CD14-positive monocyte (primary cell): ENCODE data around the gene GMDS. TPM values are rescaled to one million over a fixed set of nuclear protein-coding genes. Genes with fewer than 3 reads are reported as not detected.

Experiments
- DNase-seq, 3 donors: peaks; one replicate each; pipeline ENCODE4 v3.0.0-alpha.2; 2011 to 2022
- H2AFZ ChIP-seq: 2 replicates; pipeline ENCODE4 v1.6.0; 2012; ENCODE audit warnings: mild to moderate bottlenecking, low read depth, low read length, inconsistent platforms; ENCODE audit not compliant: insufficient read depth, poor library complexity, severe bottlenecking
- H3K27ac ChIP-seq, 2 donors: 1 replicate in 1 of 2; 2 replicates in 1 of 2; pipeline ENCODE4 v1.5.1; 2012 to 2013; ENCODE audit warnings: low read length in 2 of 2, control low read depth in 1 of 2, inconsistent platforms in 1 of 2, low read depth in 1 of 2, mild to moderate bottlenecking in 1 of 2
- H3K27me3 ChIP-seq, 2 donors: one replicate each; pipeline versions ENCODE4 v1.6.0 to v1.6.1; 2011 to 2013; ENCODE audit warnings: low read length in 2 of 2; ENCODE audit not compliant: control insufficient read depth in 2 of 2, insufficient read depth in 2 of 2
- H3K36me3 ChIP-seq, 2 donors: replicated peaks in 1 of 2; 1 replicate in 1 of 2; 2 replicates in 1 of 2; pipeline versions ENCODE4 v1.5.1 to v1.6.1; 2012 to 2013; ENCODE audit warnings: low read length in 2 of 2, control low read depth in 1 of 2, inconsistent platforms in 1 of 2, mild to moderate bottlenecking in 1 of 2; ENCODE audit not compliant: insufficient read depth in 2 of 2, control insufficient read depth in 1 of 2
- H3K4me1 ChIP-seq, 2 donors: 1 replicate in 1 of 2; 2 replicates in 1 of 2; pipeline versions ENCODE4 v1.5.1 to v1.6.1; 2012 to 2013; ENCODE audit warnings: low read length in 2 of 2, control low read depth in 1 of 2, inconsistent platforms in 1 of 2, mild to moderate bottlenecking in 1 of 2, moderate library complexity in 1 of 2; ENCODE audit not compliant: insufficient read depth in 2 of 2, control insufficient read depth in 1 of 2
- H3K4me2 ChIP-seq: replicated peaks from 2 replicates; pipeline ENCODE3; 2012; ENCODE audit warnings: low read length, moderate library complexity, mild to moderate bottlenecking; ENCODE audit not compliant: poor library complexity, severe bottlenecking; ENCODE audit errors: extremely low read depth
- H3K4me3 ChIP-seq, 3 experiments: fragments of 200-600 bp in 1 of 3; sonication (generic) in 1 of 3; replicated peaks in 1 of 3; 1 replicate in 2 of 3; 2 replicates in 1 of 3; pipeline ENCODE4 v1.5.1; 2011 to 2013; ENCODE audit warnings: low read length in 3 of 3, mild to moderate bottlenecking in 3 of 3, control low read depth in 2 of 3, low read depth in 2 of 3, inconsistent platforms in 1 of 3, moderate library complexity in 1 of 3
- H3K79me2 ChIP-seq: 2 replicates; pipeline ENCODE4 v1.6.0; 2012; ENCODE audit warnings: mild to moderate bottlenecking, control low read depth, inconsistent platforms, low read length, moderate library complexity; ENCODE audit not compliant: insufficient read depth
- H3K9ac ChIP-seq: 2 replicates; pipeline ENCODE4 v1.6.0; 2017; ENCODE audit warnings: low read length, mild to moderate bottlenecking; ENCODE audit not compliant: insufficient read depth, poor library complexity, severe bottlenecking
- H3K9me3 ChIP-seq, 2 donors: replicated peaks in 1 of 2; 1 replicate in 1 of 2; 2 replicates in 1 of 2; pipeline versions ENCODE4 v1.5.1 to v1.6.1; 2012 to 2013; ENCODE audit warnings: low read length in 2 of 2, control low read depth in 1 of 2; ENCODE audit not compliant: control insufficient read depth in 1 of 2, insufficient read depth in 1 of 2
- H4K20me1 ChIP-seq: 2 replicates; pipeline ENCODE4 v1.6.0; 2012; ENCODE audit warnings: mild to moderate bottlenecking, low read length, control low read depth, moderate library complexity; ENCODE audit not compliant: insufficient read depth
- H3K27ac Mint-ChIP-seq, 7 donors: one replicate each; pipeline ENCODE4 v1.8.0; 2020; ENCODE audit warnings: mild to moderate bottlenecking in 7 of 7, mixed read lengths in 7 of 7, moderate library complexity in 6 of 7, inconsistent platforms in 2 of 7
- H3K27me3 Mint-ChIP-seq, 3 donors: one replicate each; pipeline ENCODE4 v1.8.0; 2021 to 2022; ENCODE audit warnings: low read depth in 3 of 3, mild to moderate bottlenecking in 3 of 3, mixed read lengths in 3 of 3, moderate library complexity in 3 of 3, inconsistent platforms in 1 of 3
- H3K36me3 Mint-ChIP-seq, 2 donors: one replicate each; pipeline ENCODE4 v1.8.0; 2020; ENCODE audit warnings: mixed read lengths in 2 of 2, inconsistent platforms in 1 of 2, mild to moderate bottlenecking in 1 of 2
- H3K4me1 Mint-ChIP-seq: one replicate; pipeline ENCODE4 v1.8.0; 2020; ENCODE audit warnings: mild to moderate bottlenecking, mixed read lengths
- H3K4me3 Mint-ChIP-seq, 2 donors: one replicate each; pipeline ENCODE4 v1.8.0; 2020; ENCODE audit warnings: mild to moderate bottlenecking in 2 of 2, mixed read lengths in 2 of 2, moderate library complexity in 1 of 2
- H3K9me3 Mint-ChIP-seq, 7 donors: one replicate each; pipeline ENCODE4 v1.8.0; 2020 to 2022; ENCODE audit warnings: mixed read lengths in 7 of 7, mild to moderate bottlenecking in 6 of 7, moderate library complexity in 6 of 7, inconsistent platforms in 2 of 7
- WGBS: methylation state at CpG from one replicate; pipeline ENCODE4 v1.1.5; 2013; ENCODE audit warnings: missing lambda C conversion rate; ENCODE audit not compliant: insufficient coverage; 5-methylcytosine and 5-hydroxymethylcytosine counted together
- intact Hi-C, 2 donors: fragments of 100-400 bp; cut with micrococcal nuclease; formaldehyde crosslinking; loops; one replicate each; pipeline versions ENCODE4 v1.15.0 to v1.15.1; 2023
- polyA plus RNA-seq, 3 donors: library from polyadenylated mRNA; depleted of rRNA in 1 of 3; unstranded in 2 of 3; stranded (reverse) in 1 of 3; fragments of 300-500 nt in 2 of 3; fragments of >200 nt in 1 of 3; fragmentation: Illumina TruSeq in 2 of 3; gene quantifications; 1 replicate in 2 of 3; 2 replicates in 1 of 3; pipeline ENCODE4 v1.2.3, GENCODE V29; 2012 to 2021
- TF ChIP-seq, protein P1 (sequence below): fragments of 200-600 bp; IDR thresholded peaks from one replicate; pipeline ENCODE4 v1.8.0; 2022; ENCODE audit warnings: antibody characterized with exemption, mild to moderate bottlenecking

GMDS gene
- polyA plus RNA-seq, 3 donors, result 10.5 to 19.9 (median 17.6) TPM

GRCh38 chr6:2228392-2228791 lies 17.0 kb downstream of the GMDS start:
- H3K4me3 ChIP-seq, result no peak overlapping the region
- Mint-ChIP-seq H3K36me3 (no peaks in the 10 kb centered on the region), H3K4me3 (no peak overlapping the region), H3K27ac (peak overlapping the region in 1 of 7 donors; percentile 2), H3K9me3 (no peaks in the 10 kb centered on the region), H3K4me1 (peaks cover 8% of the 10 kb centered on the region), H3K27me3 (peaks cover 0 to 2% (median 0%) of the 10 kb centered on the region in 3 donors)
- no peak overlapping the region for H3K27ac ChIP-seq
- no peak overlapping the region for H3K9ac ChIP-seq
- no peak overlapping the region for H3K4me2 ChIP-seq
- no peak for DNase-seq
- TF ChIP-seq, protein P1, sequence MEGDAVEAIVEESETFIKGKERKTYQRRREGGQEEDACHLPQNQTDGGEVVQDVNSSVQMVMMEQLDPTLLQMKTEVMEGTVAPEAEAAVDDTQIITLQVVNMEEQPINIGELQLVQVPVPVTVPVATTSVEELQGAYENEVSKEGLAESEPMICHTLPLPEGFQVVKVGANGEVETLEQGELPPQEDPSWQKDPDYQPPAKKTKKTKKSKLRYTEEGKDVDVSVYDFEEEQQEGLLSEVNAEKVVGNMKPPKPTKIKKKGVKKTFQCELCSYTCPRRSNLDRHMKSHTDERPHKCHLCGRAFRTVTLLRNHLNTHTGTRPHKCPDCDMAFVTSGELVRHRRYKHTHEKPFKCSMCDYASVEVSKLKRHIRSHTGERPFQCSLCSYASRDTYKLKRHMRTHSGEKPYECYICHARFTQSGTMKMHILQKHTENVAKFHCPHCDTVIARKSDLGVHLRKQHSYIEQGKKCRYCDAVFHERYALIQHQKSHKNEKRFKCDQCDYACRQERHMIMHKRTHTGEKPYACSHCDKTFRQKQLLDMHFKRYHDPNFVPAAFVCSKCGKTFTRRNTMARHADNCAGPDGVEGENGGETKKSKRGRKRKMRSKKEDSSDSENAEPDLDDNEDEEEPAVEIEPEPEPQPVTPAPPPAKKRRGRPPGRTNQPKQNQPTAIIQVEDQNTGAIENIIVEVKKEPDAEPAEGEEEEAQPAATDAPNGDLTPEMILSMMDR, result no peak
- no peak overlapping the region for H2AFZ ChIP-seq
- no peaks in the 10 kb centered on the region for H3K4me1 ChIP-seq
- H3K9me3 ChIP-seq, result no peaks in the 10 kb centered on the region
- WGBS, result 100% methylated on average over 1 of the region's 2 CpGs
- no peaks in the 10 kb centered on the region for H3K36me3 ChIP-seq
- no peaks in the 10 kb centered on the region for H3K27me3 ChIP-seq
- H4K20me1 ChIP-seq, result no peaks in the 10 kb centered on the region
- intact Hi-C loops, result no loop called here
- no peaks in the 10 kb centered on the region for H3K79me2 ChIP-seq

DNA sequence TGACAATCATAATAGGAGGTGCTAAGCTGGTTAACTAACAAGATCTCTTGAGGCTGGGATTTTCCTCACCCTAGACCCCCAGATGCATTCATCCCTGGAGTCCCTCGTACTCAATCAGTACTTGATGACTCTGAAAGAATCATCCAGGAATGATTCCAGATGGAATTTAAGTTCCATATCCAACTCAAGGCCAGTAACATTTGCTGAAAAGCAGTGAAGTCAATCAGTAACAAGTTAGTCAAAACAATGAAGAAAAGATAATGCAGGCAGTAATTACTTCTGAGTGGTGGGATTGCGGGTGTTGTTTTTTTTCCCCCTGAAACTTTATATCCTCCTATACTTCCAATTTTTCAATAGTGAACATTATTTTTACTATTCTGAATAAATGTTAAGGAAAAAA lies 18.6 kb downstream of the GMDS start:
- WGBS, result no CpG with 5 or more reads among the region's 2 CpGs
- H3K4me1 Mint-ChIP-seq, result peaks cover 17% of the 10 kb centered on the region
- Histone ChIP-seq H4K20me1 (no peaks in the 10 kb centered on the region), H3K9ac (no peak overlapping the region), H3K4me1 (peaks cover 5 to 8% of the 10 kb centered on the region in 2 donors), H3K27me3 (no peaks in the 10 kb centered on the region), H3K4me2 (no peak overlapping the region), H2AFZ (no peak overlapping the region), H3K9me3 (no peaks in the 10 kb centered on the region), H3K79me2 (no peaks in the 10 kb centered on the region), H3K4me3 (no peak overlapping the region), H3K36me3 (no peaks in the 10 kb centered on the region), H3K27ac (no peak overlapping the region)
- TF ChIP-seq, protein P1, result no peak
- H3K27ac Mint-ChIP-seq, result no peak overlapping the region
- H3K4me3 Mint-ChIP-seq, result no peak overlapping the region
- peaks cover 0 to 2% (median 0%) of the 10 kb centered on the region in 3 donors for H3K27me3 Mint-ChIP-seq
- no peaks in the 10 kb centered on the region for H3K9me3 Mint-ChIP-seq
- no peaks in the 10 kb centered on the region for H3K36me3 Mint-ChIP-seq
- intact Hi-C loops, result no loop called here
- DNase-seq, result no peak
